Stimulated activated CD8-positive, alpha-beta memory T cell treated with anti-CD3 and anti-CD28 coated beads, Interleukin-4, amount 100 ng/mL, for 48 hours (primary cell): ENCODE measurements around the gene SLC7A8.

ENCODE experiments used
- DNase-seq: peaks from one replicate; pipeline ENCODE4 v3.0.0-alpha.2; 2020

Gene SLC7A8

DNA sequence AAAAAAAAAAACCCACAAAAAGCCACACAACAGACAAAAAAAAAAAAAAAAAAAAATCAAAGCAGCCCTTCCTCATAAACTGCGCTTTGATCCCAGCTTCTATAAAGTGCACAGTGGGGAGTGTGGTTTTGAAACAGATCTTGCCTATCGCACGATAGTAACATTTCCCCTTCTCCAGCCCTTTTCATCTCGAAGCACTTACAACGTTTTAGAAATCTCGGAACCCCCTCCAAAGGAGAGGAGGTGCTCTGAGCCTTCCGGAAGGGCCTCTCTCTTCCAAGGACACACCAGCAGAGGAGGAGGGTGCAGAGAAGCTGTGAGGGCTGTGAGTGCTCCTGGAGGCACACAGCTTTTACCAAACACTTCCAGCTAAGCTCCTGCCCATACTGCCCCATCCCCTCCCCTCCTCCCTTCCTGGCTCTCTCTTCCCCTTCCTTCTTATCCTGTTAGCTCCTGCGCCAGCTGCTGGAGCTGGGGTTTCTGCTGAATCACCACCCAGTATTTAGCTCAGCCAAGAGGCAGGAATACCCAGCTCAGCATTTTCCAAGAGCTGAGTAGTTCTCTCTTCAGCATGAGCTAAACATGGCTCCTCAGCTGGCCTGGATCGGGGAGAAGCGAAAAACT is 28.4 kb downstream of the SLC7A8 start:
- no peak for DNase-seq

DNA sequence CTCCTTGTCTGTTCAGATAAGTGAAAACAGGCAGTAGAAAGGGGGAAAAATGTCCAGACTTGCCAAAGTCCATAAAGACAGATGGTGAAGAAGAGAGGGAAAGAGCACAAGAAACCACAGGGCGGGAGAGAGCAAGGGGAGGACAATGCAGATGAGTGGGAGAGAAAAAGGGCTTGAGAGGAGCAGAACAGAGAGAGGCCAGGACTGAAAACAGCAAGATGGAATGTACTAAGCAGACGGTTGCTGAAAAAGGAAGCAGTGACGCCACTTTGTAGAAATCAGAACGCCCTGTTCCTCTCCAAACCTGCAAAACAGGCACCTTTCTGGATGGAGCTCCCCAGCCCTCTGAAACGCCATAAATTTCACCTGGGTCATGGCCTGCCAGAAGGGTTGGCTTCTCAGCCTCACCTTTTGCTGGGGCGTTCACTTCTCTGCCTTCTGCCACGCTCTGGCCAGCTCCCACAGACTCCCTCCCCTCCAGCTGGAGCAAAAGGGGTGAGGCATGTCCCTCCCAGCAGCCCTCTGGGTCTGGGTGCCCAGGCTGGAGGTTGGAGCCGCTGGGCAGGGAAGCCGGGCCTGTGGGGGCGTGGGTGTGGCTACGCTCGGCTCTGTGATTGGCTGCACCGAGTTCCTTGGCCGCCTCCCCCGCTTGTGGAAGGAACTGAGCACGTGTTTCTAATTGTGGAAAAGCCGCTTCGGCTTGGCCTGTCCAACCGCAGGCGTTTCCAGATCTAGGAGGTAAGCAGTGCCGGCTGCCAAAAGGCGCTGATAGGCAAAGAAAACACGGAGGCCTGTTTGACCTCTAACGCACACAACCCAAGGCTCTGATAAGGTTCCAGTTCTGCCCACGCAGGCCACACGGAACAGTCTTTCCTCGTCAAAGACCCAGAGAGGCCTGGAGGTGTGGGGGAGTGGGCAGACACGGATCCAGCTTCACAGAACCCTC is 29.3 kb downstream of the SLC7A8 start:
- no peak for DNase-seq

DNA sequence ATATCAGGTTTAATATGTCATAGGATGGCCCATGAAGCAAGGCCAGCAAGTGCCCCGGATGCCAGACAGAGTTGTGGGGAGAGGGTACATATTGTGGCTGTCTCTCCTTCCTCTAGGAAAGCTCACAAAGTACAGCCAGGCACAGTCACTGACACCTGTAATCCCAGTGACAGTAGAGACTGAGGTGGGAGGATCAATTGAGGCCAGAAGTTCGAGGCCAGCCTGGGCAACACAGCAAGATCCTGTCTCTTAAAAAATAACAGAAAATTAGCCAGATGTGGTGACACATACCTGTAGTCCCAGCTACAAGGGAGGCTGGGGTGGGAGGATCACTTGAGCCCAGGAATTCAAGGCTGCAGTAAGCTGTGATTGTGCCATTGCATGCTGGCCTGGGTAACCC is 32.1 kb downstream of the SLC7A8 start:
- no peak for DNase-seq

DNA sequence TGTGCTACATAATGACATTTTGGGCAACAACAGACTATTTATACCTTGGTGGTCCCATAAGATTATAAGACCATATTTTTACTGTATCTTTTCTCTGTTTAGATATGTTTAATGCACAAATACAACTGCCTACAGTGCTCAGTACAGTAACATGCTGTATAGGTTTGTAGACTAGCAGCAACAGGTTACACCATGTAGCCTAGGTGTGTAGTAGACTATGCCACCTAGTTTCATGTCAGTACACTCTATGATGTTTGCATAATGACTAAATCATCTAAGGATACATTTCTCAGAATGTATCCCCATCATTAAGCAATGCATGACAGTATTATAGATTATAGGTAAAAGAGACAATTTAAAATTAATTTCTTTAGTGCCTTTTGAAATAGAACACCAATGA is 33.7 kb downstream of the SLC7A8 start:
- DNase-seq = no peak

DNA sequence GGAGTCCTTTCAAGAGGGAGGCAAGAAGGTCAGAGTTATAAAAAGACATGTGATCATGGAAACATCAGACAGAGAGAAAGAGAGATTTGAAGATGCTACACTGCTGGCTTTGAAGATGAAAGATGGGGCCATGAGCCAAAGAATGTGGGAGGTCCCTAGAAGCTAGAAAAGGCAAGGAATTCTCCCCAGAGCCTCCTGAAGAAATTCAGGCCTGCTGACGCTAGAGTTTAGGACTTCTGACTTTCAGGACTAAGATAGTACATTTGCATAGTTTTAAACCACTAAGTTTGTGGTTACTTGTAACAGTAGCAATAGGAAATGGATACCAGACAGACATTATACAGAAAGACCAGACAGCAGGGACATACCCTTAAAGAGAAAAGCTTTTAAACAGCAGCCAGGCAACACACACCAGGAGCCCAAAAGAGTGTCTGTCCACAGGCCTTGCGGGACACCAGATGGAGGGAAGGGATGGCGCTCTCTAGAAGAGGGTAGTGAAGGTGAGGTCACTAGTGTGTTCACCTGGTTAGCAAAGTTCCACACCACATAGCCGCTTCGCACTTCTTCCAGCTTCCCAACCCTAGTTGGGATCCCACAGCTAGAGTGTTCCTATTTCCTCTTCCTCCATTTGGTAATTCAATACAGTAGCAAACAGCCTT is 34.7 kb downstream of the SLC7A8 start:
- DNase-seq = no peak

DNA sequence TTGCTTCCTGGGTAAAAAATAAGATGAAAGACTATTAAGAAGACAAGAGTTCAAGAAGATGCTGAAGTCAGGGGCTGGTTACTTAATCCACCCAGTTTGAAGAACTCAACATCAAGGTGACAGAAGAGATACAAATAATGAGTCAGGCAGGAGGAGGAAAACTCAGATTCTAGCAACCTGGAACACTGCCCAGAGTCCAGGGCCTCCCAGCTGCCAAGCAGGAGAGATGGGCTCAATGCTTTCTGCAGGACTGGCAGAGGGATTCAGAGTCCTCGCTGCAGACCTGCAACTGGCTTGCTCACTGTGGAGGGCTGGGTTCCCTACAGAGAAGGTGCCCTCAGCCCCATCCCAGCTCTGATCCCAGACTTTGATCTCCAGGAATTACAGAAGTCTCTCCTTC is 35.8 kb downstream of the SLC7A8 start:
- no peak for DNase-seq

DNA sequence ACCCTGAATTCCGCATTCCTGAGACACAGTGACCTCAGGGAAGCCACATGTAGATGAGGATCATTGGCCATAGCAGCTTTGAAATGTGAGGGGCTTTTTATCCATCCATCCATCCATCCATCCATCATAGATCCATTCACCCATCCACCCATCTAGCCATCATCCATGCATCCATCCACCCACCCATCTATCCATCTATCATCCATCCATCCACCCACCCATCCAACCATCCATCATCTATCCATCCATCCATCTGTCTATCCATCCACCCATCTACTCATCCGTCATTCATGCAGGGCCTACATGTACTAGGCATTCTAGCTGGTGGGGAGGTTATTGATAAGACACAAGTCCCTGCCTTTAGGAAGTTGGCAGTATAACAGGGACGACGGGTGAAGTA is 36.5 kb downstream of the SLC7A8 start:
- no peak for DNase-seq

DNA sequence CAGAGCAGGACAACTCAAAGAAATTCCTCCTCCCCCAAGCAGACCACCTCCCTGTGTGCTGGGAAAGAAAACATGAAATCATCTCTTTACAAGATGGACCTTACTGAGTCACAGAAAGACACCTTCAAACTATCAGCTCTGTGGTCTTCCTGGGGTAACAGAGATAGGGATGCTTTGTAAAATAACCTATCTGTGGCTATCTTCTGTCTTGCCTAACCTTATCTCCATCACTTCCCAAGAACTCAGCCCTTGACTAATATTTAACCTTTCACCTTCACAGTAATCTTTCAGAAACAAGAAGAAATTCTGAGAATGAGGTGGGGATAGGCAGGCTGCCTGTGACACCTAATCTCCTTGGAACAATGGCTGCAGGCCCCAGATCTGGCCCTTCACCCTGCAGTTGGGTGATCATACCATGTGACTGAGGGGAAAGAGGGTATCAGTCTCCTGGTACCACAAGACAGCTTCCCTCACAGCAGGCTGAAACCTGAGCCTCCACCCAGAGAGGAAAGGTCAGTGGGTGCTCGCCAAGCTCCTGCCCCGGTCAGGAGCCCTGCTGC is 37.0 kb downstream of the SLC7A8 start:
- DNase-seq = no peak

DNA sequence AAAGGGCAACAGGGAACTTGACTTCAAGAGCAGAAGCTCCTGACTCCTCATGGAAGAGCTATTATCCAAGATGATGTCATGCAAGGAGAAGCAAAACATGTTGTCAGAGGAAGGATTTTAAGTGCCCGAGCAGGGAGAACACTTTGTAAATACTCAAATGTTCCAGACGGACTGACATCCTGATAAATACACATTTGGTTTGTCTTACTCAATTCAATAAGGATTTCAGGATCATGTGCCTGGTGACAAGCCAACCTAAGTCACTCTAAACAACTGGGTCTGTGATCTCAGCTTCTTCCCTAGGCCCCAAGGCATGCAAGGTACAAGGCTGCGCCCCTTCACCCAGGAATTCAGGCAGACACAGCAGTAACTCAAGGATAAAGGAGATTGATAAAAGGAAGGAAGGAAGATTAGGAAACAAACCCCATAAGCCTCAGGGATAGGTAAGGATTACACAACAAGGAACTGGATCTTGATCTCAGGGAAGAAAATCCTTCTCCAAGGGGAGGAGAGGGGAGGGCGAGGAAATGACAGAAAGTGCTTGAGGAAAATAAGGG is 37.6 kb downstream of the SLC7A8 start:
- DNase-seq = no peak

DNA sequence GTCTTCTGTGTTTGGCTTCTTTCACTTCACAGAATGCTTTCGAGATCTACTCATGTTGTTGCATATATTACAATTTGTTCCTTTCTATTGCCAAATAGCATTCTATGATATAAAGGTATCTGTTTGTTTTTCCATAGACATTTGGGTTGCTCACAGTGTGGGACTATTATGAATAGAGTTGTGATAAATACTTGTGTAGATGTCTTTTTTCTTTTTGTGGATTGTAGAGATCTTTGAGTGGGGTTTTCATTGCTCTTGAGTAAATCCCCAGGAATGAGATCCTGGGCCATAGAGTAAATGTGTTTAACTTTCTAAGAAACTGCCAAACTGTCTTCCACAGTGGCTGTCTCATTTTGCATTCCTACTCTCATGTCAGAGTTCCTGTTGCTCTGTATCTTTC is 39.5 kb downstream of the SLC7A8 start:
- DNase-seq = no peak

DNA sequence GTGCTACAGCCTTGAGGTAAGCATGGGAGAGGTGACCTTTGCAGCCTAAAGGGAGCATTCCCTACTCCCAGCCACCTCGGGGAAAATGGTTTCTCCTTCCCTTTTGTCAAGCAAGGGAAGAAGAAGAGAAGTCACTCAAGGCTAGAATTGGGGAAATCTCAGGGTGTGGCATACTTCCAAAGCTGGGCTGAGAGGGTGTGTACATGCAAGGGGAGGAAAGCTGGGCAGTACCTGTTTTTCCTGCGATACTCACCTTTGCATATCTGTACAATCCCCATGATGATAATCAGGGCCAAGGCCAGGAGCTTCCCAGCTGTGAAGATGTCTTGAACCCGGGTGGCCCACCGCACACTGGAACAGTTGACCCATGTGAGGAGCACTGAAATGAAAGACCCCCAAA is 40.6 kb downstream of the SLC7A8 start:
- no peak for DNase-seq

DNA sequence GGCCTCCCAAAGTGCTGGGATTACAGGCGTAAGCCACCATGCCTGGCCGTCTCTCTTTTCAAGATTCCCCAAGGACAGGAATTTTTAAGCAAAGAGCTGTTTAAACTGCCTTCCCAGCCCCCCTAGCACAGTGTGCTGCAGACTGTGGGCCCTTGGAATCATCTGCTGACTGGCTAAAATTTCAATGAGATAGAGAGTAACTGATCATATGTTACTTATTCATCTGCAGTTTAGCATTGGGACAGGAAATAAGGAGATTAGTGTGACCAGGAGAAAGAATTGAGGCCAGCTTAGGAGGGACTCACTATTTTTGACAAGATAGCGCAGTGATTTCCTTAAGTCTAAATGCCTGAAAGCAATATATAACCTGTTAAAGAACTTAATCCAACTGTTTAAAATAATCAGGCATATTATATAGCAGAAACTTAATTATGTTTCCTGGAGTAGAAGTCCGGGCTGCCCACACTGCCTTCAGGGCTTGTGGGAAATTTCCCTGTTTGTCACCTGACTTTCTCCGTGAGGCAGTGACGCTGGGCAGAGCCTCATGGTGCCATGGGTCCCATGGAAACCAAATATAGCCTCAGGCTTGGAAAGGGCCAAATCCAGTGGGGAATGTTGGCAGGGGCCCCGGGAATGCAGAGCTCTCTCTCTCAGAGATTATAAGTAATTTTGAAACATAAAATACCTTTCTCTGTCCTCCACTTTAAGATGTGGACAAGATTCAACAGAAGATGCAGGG is 41.6 kb downstream of the SLC7A8 start:
- no peak for DNase-seq

DNA sequence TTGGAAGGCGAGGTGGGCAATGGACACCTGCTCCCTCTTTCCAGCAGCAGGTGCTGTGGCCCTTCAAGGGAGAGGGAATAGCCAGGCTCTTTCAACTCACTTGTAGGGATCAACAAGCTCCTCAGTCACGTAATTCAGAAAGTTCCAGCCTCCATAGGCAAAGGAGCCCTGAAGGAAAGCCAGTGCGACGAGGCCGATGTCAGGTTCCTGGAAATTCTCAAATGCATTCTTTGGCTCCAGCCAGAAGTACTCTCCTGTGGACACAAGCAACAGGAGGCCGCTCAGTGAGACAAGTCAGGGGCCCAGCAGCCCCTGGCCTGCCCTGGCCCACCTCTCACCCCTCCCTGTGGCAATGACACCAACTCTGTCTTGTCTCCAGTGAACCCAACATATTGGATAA is 43.1 kb downstream of the SLC7A8 start:
- DNase-seq = no peak

DNA sequence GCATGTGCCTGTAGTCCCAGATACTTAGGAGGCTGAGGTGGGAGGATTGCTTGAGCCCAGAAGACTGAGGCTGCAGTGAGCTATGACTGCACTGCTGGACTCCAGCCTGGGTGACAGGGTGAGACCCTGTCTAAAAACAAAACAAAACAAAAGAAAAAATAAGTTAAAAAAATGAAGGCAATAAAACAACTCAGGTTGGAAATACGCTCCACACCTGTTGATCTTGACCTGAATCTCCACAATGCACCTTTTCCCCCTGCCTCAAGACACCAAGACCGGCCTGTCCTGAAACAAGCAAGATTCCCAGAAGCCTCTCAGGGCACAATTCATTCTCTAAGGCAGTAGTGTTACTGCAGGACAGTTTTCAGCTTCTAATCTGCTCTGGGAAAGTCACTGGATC is 43.6 kb downstream of the SLC7A8 start:
- DNase-seq = no peak

DNA sequence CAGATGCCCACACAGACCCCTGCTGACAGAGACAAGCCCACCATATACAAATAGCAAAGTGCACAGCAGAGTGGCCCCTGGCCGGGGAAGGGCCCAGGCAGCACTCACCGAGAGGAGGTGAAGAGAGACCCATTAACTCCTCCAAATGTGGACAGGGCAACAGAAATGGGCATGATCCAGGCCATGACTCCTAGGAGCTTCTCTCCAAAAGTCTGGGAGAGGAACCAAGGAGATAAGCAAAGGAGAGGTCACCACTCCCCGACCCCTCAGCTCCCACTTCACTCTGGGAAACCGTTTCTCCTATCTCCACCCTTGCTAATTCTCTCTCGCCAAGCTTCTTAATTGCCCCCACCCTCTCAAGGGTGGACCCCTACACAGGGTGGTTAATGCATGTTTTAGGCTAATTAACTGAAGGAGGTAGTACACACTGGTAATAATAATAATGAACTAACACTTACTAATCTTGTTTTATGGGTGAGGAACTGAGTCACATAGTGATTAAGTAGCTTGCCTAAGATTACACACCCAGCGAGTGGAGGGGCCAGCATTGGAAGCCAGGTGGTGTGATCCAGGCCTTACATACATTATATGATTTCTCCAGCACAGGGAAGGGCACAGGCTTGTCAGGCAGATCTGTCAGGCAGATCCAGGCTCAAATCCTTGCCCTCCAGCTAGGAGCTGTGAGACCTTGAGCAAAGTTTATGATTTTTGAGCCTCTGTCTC is 45.5 kb downstream of the SLC7A8 start:
- DNase-seq = no peak

DNA sequence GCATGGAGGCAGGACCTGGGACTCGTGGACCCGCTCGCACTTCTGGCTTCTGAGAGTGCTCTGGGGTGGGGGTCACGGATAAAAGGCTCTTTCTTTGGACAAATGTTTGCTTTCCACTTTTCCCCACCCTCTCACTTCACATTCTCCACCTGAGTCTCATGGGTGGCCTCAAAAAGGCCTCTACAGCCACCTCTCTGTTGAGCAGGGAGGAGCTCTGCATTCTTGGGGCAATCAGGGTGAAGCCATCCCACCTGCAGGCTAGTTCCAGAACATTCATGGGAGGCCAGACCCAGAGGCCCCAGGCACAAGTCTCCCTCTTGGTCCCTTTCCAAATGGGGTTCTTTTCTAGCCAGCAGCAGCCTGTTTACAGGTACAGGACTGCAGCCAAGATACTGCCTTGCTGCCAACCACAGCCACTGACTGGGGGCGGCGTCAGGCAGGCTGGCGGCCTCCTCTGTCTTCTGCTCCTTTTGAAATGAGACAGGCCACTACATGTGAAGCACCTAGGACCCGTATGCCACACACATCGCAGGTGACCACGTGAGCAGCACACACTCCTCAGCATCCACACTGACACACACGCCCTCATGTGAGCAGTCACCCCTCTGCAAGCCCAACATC is 46.2 kb downstream of the SLC7A8 start:
- no peak for DNase-seq

DNA sequence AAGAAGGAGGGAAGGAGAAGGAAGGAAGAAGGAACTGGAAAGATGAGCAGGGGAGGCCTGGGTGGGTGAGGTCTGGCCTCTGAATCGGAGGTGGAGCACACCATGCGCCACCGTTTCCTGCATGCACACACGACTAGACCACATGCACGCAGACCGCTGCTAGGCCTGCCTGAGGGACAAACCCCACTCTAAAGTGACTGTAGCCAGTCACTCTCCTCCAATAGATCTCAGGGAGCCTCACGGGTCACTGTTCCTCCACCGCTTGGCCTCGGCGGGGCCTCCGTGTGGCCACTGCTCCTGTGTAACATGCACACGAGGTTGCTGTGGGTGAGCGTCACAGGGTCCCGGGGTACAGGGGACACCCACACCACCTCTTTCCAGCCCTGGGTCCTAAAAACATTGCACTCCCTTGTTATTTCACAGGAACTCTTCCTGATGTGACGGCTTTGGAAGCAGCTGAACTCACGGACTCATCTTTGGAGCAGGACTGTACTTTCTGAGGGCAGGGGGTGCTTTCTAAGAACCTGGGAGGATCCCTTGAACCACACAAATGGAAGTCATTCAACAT is 46.8 kb downstream of the SLC7A8 start:
- no peak for DNase-seq

DNA sequence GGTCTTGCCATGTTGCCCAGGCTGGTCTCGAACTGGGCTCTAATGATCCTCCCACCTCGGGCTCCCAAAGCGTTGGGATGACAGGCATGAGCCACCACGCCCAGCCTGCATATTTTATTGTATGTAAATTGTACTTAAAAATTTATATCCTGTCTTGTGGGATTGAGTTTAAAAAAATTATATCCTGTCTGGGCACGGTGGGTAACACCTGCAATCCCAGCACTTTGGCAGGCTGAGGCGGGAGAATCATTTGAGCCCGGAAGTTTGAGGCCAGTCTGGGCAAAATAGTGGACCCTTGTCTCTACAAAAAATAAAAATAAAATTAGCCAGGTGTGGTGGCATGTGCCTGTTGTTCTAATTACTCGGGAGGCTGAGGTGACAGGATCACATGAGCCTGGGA is 50.5 kb downstream of the SLC7A8 start:
- DNase-seq = no peak

DNA sequence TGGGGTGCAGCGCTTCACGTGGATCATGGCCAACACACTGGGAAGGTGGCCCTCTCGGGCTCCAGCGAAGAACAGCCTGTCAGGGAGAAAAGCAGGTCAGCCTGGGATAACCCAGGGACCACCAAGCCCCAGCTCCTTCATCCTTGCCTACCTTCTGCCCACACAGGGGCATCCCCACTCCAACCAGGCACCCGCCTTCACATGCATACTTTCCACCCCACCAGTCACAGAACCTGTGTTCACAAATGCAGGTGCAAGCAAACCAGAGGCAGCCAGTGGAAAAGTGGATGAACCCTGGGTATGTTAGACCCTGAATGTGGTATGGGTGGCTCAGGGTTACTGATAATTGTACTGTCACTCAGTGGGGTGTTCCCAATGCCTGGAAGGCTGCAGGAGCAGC is 52.0 kb downstream of the SLC7A8 start:
- DNase-seq = no peak

DNA sequence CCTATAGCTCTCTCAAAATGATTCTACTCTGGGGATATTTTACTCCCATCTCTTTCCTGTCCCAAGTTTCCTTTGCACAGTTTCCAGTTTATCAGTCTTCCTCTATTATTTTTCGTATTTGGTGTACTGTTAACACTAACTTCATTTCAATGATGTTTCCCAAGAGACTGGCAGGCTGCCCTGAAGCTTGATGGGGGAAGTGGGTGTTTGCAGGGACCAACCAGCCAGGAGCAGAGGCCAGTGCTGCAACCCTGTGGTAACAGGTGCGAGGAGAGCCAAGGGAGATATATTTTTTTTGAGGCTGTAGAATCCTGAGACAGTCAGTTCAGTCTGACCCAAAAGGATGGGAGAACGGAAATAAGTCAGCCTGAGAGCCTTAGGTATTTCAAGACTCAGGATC is 52.6 kb downstream of the SLC7A8 start:
- no peak for DNase-seq

DNA sequence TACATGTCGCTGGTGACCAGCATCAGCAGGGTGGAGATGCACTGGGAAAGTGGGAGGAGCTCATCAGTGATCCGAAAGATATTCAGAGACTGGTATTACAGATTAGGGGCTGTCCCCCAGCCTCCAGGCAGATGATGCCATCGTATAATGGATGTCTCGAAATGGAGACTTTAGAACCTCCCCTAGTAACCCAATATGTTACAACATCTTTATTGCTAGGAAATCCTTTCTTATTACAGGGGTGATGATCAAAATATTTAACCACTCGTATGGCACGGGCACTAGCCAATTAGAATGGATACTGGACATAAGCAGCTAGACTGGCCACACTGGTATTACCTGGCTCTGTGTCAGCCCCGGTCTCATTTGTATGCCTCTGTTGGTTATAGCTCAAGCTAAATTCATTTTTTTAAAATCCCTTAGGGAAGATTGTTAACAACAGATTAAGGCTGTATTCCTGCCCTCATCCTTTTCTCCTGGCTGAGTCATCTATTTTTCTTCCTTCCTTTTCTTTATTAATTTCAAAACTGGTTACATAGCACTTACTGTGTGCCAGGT is 53.6 kb downstream of the SLC7A8 start:
- DNase-seq = no peak
